MCF 10A (cell line): ENCODE measurements around the gene ULK2. TPM values are rescaled to one million over a fixed set of nuclear protein-coding genes. Genes with fewer than 3 reads are reported as not detected.

Source experiments
- BruUV-seq: library from RNA; stranded (reverse); fragments of 400-500 nt; replicated peaks from 2 replicates; lab custom pipeline; 2021; lab: Mats Ljungman, UMichigan
- CTCF ChIA-PET: fragments of 300-600 bp; sonication (Branson Sonifier 250); formaldehyde crosslinking; extraction: SDS; loops from one replicate; lab custom pipeline; 2021; ENCODE audit warnings: antibody characterized with exemption, inconsistent platforms; lab: Yijun Ruan, JAX
- POLR2A ChIA-PET: fragments of 300-600, 350-650 bp; sonication (Branson Sonifier 250); formaldehyde crosslinking; extraction: SDS; loops from one replicate; lab custom pipeline; 2020; ENCODE audit warnings: antibody characterized with exemption, inconsistent platforms; lab: Yijun Ruan, JAX
- DNase-seq: peaks from one replicate; pipeline ENCODE4 v3.0.0-alpha.2; 2018; ENCODE audit not compliant: unreplicated experiment
- H3K27ac Mint-ChIP-seq: one replicate; pipeline ENCODE4 v1.8.0; 2022; ENCODE audit warnings: mild to moderate bottlenecking, low read depth, mixed read lengths; ENCODE audit not compliant: unreplicated experiment
- H3K27me3 Mint-ChIP-seq: one replicate; pipeline ENCODE4 v1.8.0; 2022; ENCODE audit warnings: mixed read lengths; ENCODE audit not compliant: insufficient read depth, unreplicated experiment
- H3K36me3 Mint-ChIP-seq: one replicate; pipeline ENCODE4 v1.8.0; 2022; ENCODE audit warnings: mild to moderate bottlenecking, moderate library complexity, mixed read lengths; ENCODE audit not compliant: insufficient read depth, unreplicated experiment
- H3K4me1 Mint-ChIP-seq: one replicate; pipeline ENCODE4 v1.8.0; 2022; ENCODE audit warnings: mixed read lengths; ENCODE audit not compliant: insufficient read depth, unreplicated experiment
- H3K4me3 Mint-ChIP-seq: one replicate; pipeline ENCODE4 v1.8.0; 2022; ENCODE audit warnings: mild to moderate bottlenecking, moderate library complexity, mixed read lengths; ENCODE audit not compliant: unreplicated experiment
- H3K9me3 Mint-ChIP-seq: one replicate; pipeline ENCODE4 v1.8.0; 2022; ENCODE audit warnings: mixed read lengths; ENCODE audit not compliant: unreplicated experiment
- CTCF ChIP-seq: fragments of 200-600 bp; IDR thresholded peaks from one replicate; pipeline ENCODE4 v1.8.0; 2022; ENCODE audit warnings: antibody characterized with exemption, mild to moderate bottlenecking; ENCODE audit not compliant: unreplicated experiment
- intact Hi-C: fragments of 100-400 bp; cut with micrococcal nuclease; formaldehyde crosslinking; loops from 2 replicates; pipeline ENCODE4 v1.14.1; 2022
- total RNA-seq: library from RNA; stranded (reverse); gene quantifications from 2 replicates; pipeline ENCODE4 v1.2.3, GENCODE V29; 2022

ULK2 gene
- total RNA-seq, 1 experiment from 2014 or later = 7.9 TPM

- peak; percentile 66 for DNase-seq
- intact Hi-C loops = no loop called here
- no peaks in the 10 kb centered on the region for H3K27me3 Mint-ChIP-seq
Observed at GRCh38 chr17:19744922-19745757, 122.6 kb downstream of the ULK2 start.

GRCh38 chr17:19744492-19744891, 123.2 kb downstream of the ULK2 start:
- POLR2A ChIA-PET = interaction anchor here (1.5 to 13.0 kb wide), 4 partner anchors 12 to 96 kb away, joined by 4 to 311 read pairs (median 144); partner anchors contain the start of genes ALDH3A2 and SLC47A2
- Mint-ChIP-seq H3K9me3 (no peaks in the 10 kb centered on the region), H3K36me3 (peaks cover 7% of the 10 kb centered on the region), H3K27me3 (no peaks in the 10 kb centered on the region), H3K4me3 (no peak overlapping the region), H3K4me1 (peaks cover 37% of the 10 kb centered on the region), H3K27ac (no peak overlapping the region)
- TF ChIP-seq CTCF = no peak
- BruUV-seq = no TSS peak
- DNase-seq = no peak
- intact Hi-C loops = no loop called here
- CTCF ChIA-PET = interaction anchor here (0.6 to 2.7 kb wide), 6 partner anchors 9 to 231 kb away, joined by 3 to 11 read pairs (median 6); no protein-coding TSS in a partner anchor

More at GRCh38 chr17:19744922-19745757, 122.6 kb downstream of the ULK2 start:
- peak overlapping the region; percentile 39 for H3K27ac Mint-ChIP-seq
- CTCF ChIA-PET = interaction anchor here (0.6 to 2.7 kb wide), 11 partner anchors 9 to 232 kb away, joined by 3 to 11 read pairs (median 5); no protein-coding TSS in a partner anchor
- no TSS peak for BruUV-seq
- H3K4me1 Mint-ChIP-seq = peaks cover 42% of the 10 kb centered on the region
- H3K4me3 Mint-ChIP-seq = peak overlapping the region; percentile 29
- peaks cover 7% of the 10 kb centered on the region for H3K36me3 Mint-ChIP-seq
- POLR2A ChIA-PET = interaction anchor here (0.8 to 13.0 kb wide), 8 partner anchors 9 to 96 kb away, joined by 3 to 311 read pairs (median 4); partner anchors contain the start of genes ALDH3A2 and SLC47A2
- TF ChIP-seq CTCF = peak; percentile 74
- H3K9me3 Mint-ChIP-seq = no peaks in the 10 kb centered on the region

- Mint-ChIP-seq H3K27me3 (no peaks in the 10 kb centered on the region), H3K4me1 (peaks cover 26% of the 10 kb centered on the region), H3K27ac (no peak overlapping the region), H3K4me3 (no peak overlapping the region), H3K36me3 (peaks cover 7% of the 10 kb centered on the region), H3K9me3 (no peaks in the 10 kb centered on the region)
- TF ChIP-seq CTCF = no peak
- ChIA-PET CTCF (interaction anchor here (0.6 to 2.7 kb wide), 5 partner anchors 11 to 25 kb away, joined by 3 to 11 read pairs (median 4); no protein-coding TSS in a partner anchor), POLR2A (interaction anchor here (0.6 to 3.1 kb wide), 3 partner anchors 8 to 18 kb away, joined by 3 to 21 read pairs (median 4); no protein-coding TSS in a partner anchor)
- intact Hi-C loops = no loop called here
- BruUV-seq = no TSS peak
- DNase-seq = no peak
Observed at GRCh38 chr17:19743101-19744100, 124.3 kb downstream of the ULK2 start.
